GM12892 (cell line): ENCODE results near the gene BMP5.
A peak's percentile ranks its signal among the peaks of the same experiment; 100 is the strongest.

Experiments
- DNase-seq: peaks from one replicate; pipeline ENCODE4 v3.0.0; 2011; ENCODE audit not compliant: insufficient read length
- FAIRE-seq: peaks from 2 replicates; lab custom pipeline; 2011; peaks lifted over from hg19 to GRCh38; lab: Jason Lieb, UNC
- POLR2A ChIP-seq: IDR thresholded peaks from 2 replicates; pipeline ENCODE4 v1.6.1; 2011; ENCODE audit warnings: low read depth, low read length, control low read depth
- POLR2AphosphoS5 ChIP-seq: IDR thresholded peaks from 2 replicates; pipeline ENCODE4 v1.6.1; 2011; ENCODE audit warnings: low read depth, low read length, control low read depth
- TAF1 ChIP-seq: IDR thresholded peaks from 2 replicates; pipeline ENCODE4 v1.6.1; 2011; ENCODE audit warnings: low read depth, mild to moderate bottlenecking, control low read depth, low read length, borderline replicate concordance

Gene BMP5

GRCh38 chr6:55868771-55869479, 6.5 kb downstream of the BMP5 start:
- TF ChIP-seq POLR2A (no peak), TAF1 (no peak), POLR2AphosphoS5 (no peak)
- FAIRE-seq (peak; percentile 81), DNase-seq (no peak)

- TF ChIP-seq POLR2A (no peak), POLR2AphosphoS5 (no peak), TAF1 (no peak)
- FAIRE-seq (no peak), DNase-seq (no peak)
These were observed 7.2 kb downstream of the BMP5 start for GRCh38 chr6:55868176-55868575.

- no peak for FAIRE-seq
- no peak for TF ChIP-seq POLR2A
- no peak for TF ChIP-seq POLR2AphosphoS5
- no peak for TF ChIP-seq TAF1
These were observed 9.3 kb downstream of the BMP5 start for GRCh38 chr6:55866128-55866527.

GRCh38 chr6:55853008-55854001, 22.1 kb downstream of the BMP5 start:
- DNase-seq (no peak), FAIRE-seq (no peak)
- TF ChIP-seq TAF1 (no peak), POLR2AphosphoS5 (no peak), POLR2A (no peak)

More at GRCh38 chr6:55866128-55866527, 9.3 kb downstream of the BMP5 start:
- DNase-seq: no peak

- DNase-seq (no peak), FAIRE-seq (no peak)
- TF ChIP-seq TAF1: no peak
- no peak for TF ChIP-seq POLR2AphosphoS5
- no peak for TF ChIP-seq POLR2A
These were observed 34.0 kb downstream of the BMP5 start for GRCh38 chr6:55841341-55841740.

- TF ChIP-seq TAF1 (no peak), POLR2AphosphoS5 (no peak), POLR2A (no peak)
- FAIRE-seq: no peak
- DNase-seq: no peak
These were observed 36.3 kb downstream of the BMP5 start for GRCh38 chr6:55839080-55839479.

- FAIRE-seq (no peak), DNase-seq (no peak)
- no peak for TF ChIP-seq POLR2A
- TF ChIP-seq TAF1: no peak
- TF ChIP-seq POLR2AphosphoS5: no peak
These were observed 38.4 kb downstream of the BMP5 start for GRCh38 chr6:55836945-55837344.

GRCh38 chr6:55836481-55836880, 38.9 kb downstream of the BMP5 start:
- DNase-seq: no peak
- TF ChIP-seq POLR2A: no peak
- TF ChIP-seq POLR2AphosphoS5: no peak
- TF ChIP-seq TAF1: no peak
- FAIRE-seq: no peak

GRCh38 chr6:55835220-55835619, 40.2 kb downstream of the BMP5 start:
- FAIRE-seq (no peak), DNase-seq (no peak)
- TF ChIP-seq POLR2AphosphoS5: no peak

- FAIRE-seq (no peak), DNase-seq (no peak)
- TF ChIP-seq TAF1: no peak
These were observed 42.1 kb downstream of the BMP5 start for GRCh38 chr6:55833284-55833683.

GRCh38 chr6:55827818-55828522, 47.4 kb downstream of the BMP5 start:
- DNase-seq: no peak
- TF ChIP-seq POLR2A (no peak), TAF1 (no peak), POLR2AphosphoS5 (no peak)
- no peak for FAIRE-seq

- no peak for TF ChIP-seq POLR2A
- TF ChIP-seq POLR2AphosphoS5: no peak
- no peak for TF ChIP-seq TAF1
- no peak for FAIRE-seq
These were observed 48.4 kb downstream of the BMP5 start for GRCh38 chr6:55826941-55827340.

More at GRCh38 chr6:55826941-55827340, 48.4 kb downstream of the BMP5 start:
- DNase-seq: no peak
